H1 (cell line): Measurements from ENCODE around the gene MGLL. TPM values are rescaled to one million over a fixed set of nuclear protein-coding genes. Genes with fewer than 3 reads are reported as not detected.
A peak's percentile ranks its signal among the peaks of the same experiment; 100 is the strongest.

Experiments
- CTCF ChIA-PET: fragments of 300-600 bp; sonication (Branson Sonifier 250); formaldehyde crosslinking; loops from one replicate; lab custom pipeline; 2021; ENCODE audit not compliant: partially characterized antibody; lab: Charles Lee
- POLR2A ChIA-PET: fragments of 300-600 bp; sonication (Branson Sonifier 250); formaldehyde crosslinking; loops from one replicate; lab custom pipeline; 2021; ENCODE audit warnings: inconsistent platforms; ENCODE audit not compliant: partially characterized antibody; lab: Charles Lee
- DNase-seq, 2 experiments: peaks; one replicate each; pipeline versions ENCODE4 v3.0.0 to v3.0.0-alpha.2; 2010 to 2022; ENCODE audit warnings: low spot score in 2 of 2, low read depth in 1 of 2, mixed read lengths in 1 of 2
- FAIRE-seq: peaks from 2 replicates; lab custom pipeline; 2011; peaks lifted over from hg19 to GRCh38; lab: Jason Lieb, UNC
- H2AFZ ChIP-seq: 2 replicates; pipeline ENCODE4 v1.8.1; 2012; ENCODE audit warnings: low read length, inconsistent platforms
- H2AK5ac ChIP-seq: 2 replicates; pipeline ENCODE4 v1.6.1; 2013; ENCODE audit warnings: low read depth, low read length
- H2BK120ac ChIP-seq: replicated peaks from 2 replicates; pipeline ENCODE3; 2013; ENCODE audit warnings: low read depth, low read length, inconsistent platforms
- H2BK12ac ChIP-seq: 2 replicates; pipeline ENCODE4 v1.6.1; 2013; ENCODE audit warnings: low read depth, low read length
- H2BK15ac ChIP-seq: 2 replicates; pipeline ENCODE4 v1.6.1; 2013; ENCODE audit warnings: low read length
- H2BK20ac ChIP-seq: 2 replicates; pipeline ENCODE4 v1.6.1; 2013; ENCODE audit warnings: low read length
- H2BK5ac ChIP-seq: 2 replicates; pipeline ENCODE4 v1.6.1; 2013; ENCODE audit warnings: low read depth, low read length
- H3K14ac ChIP-seq: 2 replicates; pipeline ENCODE4 v1.6.1; 2013; ENCODE audit warnings: inconsistent platforms; ENCODE audit not compliant: insufficient read length
- H3K18ac ChIP-seq: 2 replicates; pipeline ENCODE4 v1.6.1; 2013; ENCODE audit warnings: low read length; ENCODE audit errors: extremely low read depth
- H3K23ac ChIP-seq: 2 replicates; pipeline ENCODE4 v1.6.1; 2013; ENCODE audit warnings: inconsistent platforms; ENCODE audit not compliant: insufficient read length
- H3K23me2 ChIP-seq: 2 replicates; pipeline ENCODE4 v1.6.1; 2013; ENCODE audit warnings: low read depth, low read length
- H3K27ac ChIP-seq: 2 replicates; pipeline ENCODE4 v1.6.1; 2011; ENCODE audit warnings: low read depth, low read length, inconsistent platforms
- H3K27me3 ChIP-seq, 4 experiments: replicated peaks in 1 of 4; 1 replicate in 1 of 4; 2 replicates in 3 of 4; pipeline versions ENCODE4 v1.6.1 to v1.8.1; 2011 to 2013; ENCODE audit warnings: low read length in 3 of 4, mild to moderate bottlenecking in 3 of 4, inconsistent platforms in 2 of 4, mixed read lengths in 2 of 4, moderate library complexity in 1 of 4; ENCODE audit not compliant: control insufficient read depth in 3 of 4, insufficient read depth in 3 of 4; ENCODE audit errors: extremely low read depth in 1 of 4
- H3K36me3 ChIP-seq, 4 experiments: 2 replicates each; pipeline versions ENCODE4 v1.6.1 to v1.8.1; 2011 to 2013; ENCODE audit warnings: mild to moderate bottlenecking in 4 of 4, low read length in 3 of 4, moderate library complexity in 2 of 4, control low read depth in 1 of 4, inconsistent platforms in 1 of 4; ENCODE audit not compliant: insufficient read depth in 4 of 4, control insufficient read depth in 2 of 4
- H3K4ac ChIP-seq: replicated peaks from 2 replicates; pipeline ENCODE3; 2013; ENCODE audit warnings: low read length, low read depth, mixed read lengths, inconsistent platforms; ENCODE audit not compliant: insufficient read length
- H3K4me1 ChIP-seq, 4 experiments: replicated peaks in 1 of 4; 1 replicate in 1 of 4; 2 replicates in 3 of 4; pipeline versions ENCODE4 v1.6.1 to v1.8.1; 2011 to 2013; ENCODE audit warnings: low read length in 3 of 4, inconsistent platforms in 2 of 4, mixed read lengths in 1 of 4; ENCODE audit not compliant: insufficient read depth in 4 of 4, control insufficient read depth in 3 of 4
- H3K4me2 ChIP-seq, 2 experiments: 2 replicates each; pipeline versions ENCODE4 v1.6.1 to v1.8.1; 2011 to 2013; ENCODE audit warnings: low read depth in 2 of 2, low read length in 2 of 2, control low read depth in 1 of 2, inconsistent platforms in 1 of 2, mild to moderate bottlenecking in 1 of 2; ENCODE audit not compliant: insufficient read depth in 1 of 2
- H3K4me3 ChIP-seq, 4 experiments: fragments of 200-600, 300-600 bp in 1 of 4; sonication (generic), shearing (Covaris generic), sonication (Bioruptor Twin) in 1 of 4; 2 replicates each; pipeline versions ENCODE4 v1.5.1 to v1.8.1; 2011 to 2016; ENCODE audit warnings: low read length in 4 of 4, low read depth in 3 of 4, control low read depth in 2 of 4, inconsistent platforms in 2 of 4, mild to moderate bottlenecking in 2 of 4, mixed read lengths in 1 of 4, moderate library complexity in 1 of 4; ENCODE audit not compliant: insufficient read depth in 2 of 4; ENCODE audit errors: extremely low read depth in 1 of 4
- H3K56ac ChIP-seq: replicated peaks from 2 replicates; pipeline ENCODE3; 2013; ENCODE audit warnings: low read depth, mild to moderate bottlenecking, mixed read lengths, low read length, inconsistent platforms; ENCODE audit not compliant: insufficient read length
- H3K79me1 ChIP-seq: 2 replicates; pipeline ENCODE4 v1.6.1; 2013; ENCODE audit warnings: low read depth, low read length, control low read depth
- H3K79me2 ChIP-seq, 2 experiments: 2 replicates each; pipeline versions ENCODE4 v1.6.1 to v1.8.1; 2012 to 2013; ENCODE audit warnings: low read length in 2 of 2, mild to moderate bottlenecking in 2 of 2, inconsistent platforms in 1 of 2; ENCODE audit not compliant: insufficient read depth in 2 of 2, control insufficient read depth in 1 of 2
- H3K9ac ChIP-seq, 4 experiments: replicated peaks in 1 of 4; 1 replicate in 1 of 4; 2 replicates in 3 of 4; pipeline versions ENCODE4 v1.6.1 to v1.8.1; 2011 to 2013; ENCODE audit warnings: low read depth in 3 of 4, low read length in 3 of 4, control low read depth in 2 of 4, mild to moderate bottlenecking in 2 of 4, moderate library complexity in 2 of 4, inconsistent platforms in 1 of 4; ENCODE audit errors: extremely low read depth in 1 of 4
- H3K9me3 ChIP-seq, 2 experiments: 2 replicates each; pipeline versions ENCODE4 v1.6.1 to v1.8.1; 2012 to 2013; ENCODE audit warnings: mild to moderate bottlenecking in 2 of 2, moderate library complexity in 2 of 2, control low read depth in 1 of 2, inconsistent platforms in 1 of 2, low read depth in 1 of 2, low read length in 1 of 2, mixed read lengths in 1 of 2; ENCODE audit not compliant: insufficient read depth in 2 of 2
- H4K20me1 ChIP-seq, 2 experiments: replicated peaks in 1 of 2; 2 replicates each; pipeline versions ENCODE3 to v1.8.1; 2011 to 2013; ENCODE audit warnings: inconsistent platforms in 2 of 2, low read length in 2 of 2, mild to moderate bottlenecking in 1 of 2; ENCODE audit not compliant: insufficient read depth in 2 of 2, control insufficient read depth in 1 of 2
- H4K5ac ChIP-seq: 2 replicates; pipeline ENCODE4 v1.6.1; 2013; ENCODE audit warnings: low read length, low read depth, mixed read lengths, inconsistent platforms; ENCODE audit not compliant: insufficient read length
- H4K8ac ChIP-seq: 2 replicates; pipeline ENCODE4 v1.8.0; 2013; ENCODE audit warnings: mild to moderate bottlenecking, moderate library complexity, low read length, inconsistent platforms; ENCODE audit not compliant: insufficient read depth; ENCODE audit errors: extremely low read depth
- H4K91ac ChIP-seq: replicated peaks from 2 replicates; pipeline ENCODE3; 2013; ENCODE audit warnings: low read length, mixed read lengths, inconsistent platforms; ENCODE audit not compliant: insufficient read length
- CEBPB ChIP-seq: IDR thresholded peaks from 2 replicates; pipeline ENCODE4 v1.6.1; 2012; ENCODE audit warnings: low read depth, low read length
- CTCF ChIP-seq, 3 experiments: IDR thresholded peaks; 1 replicate in 2 of 3; 2 replicates in 1 of 3; pipeline versions ENCODE4 v1.5.1 to v1.6.1; 2011; ENCODE audit warnings: low read length in 3 of 3, mild to moderate bottlenecking in 3 of 3, inconsistent platforms in 2 of 3, low read depth in 1 of 3, moderate library complexity in 1 of 3; ENCODE audit not compliant: insufficient read depth in 1 of 3; ENCODE audit errors: control extremely low read depth in 1 of 3
- SIX5 ChIP-seq: IDR thresholded peaks from 2 replicates; pipeline ENCODE4 v1.6.1; 2011; ENCODE audit warnings: mild to moderate bottlenecking, low read depth, low read length
- SUZ12 ChIP-seq: fragments of 200-600 bp; sonication (generic); IDR thresholded peaks from 2 replicates; pipeline ENCODE4 v1.6.1; 2012; ENCODE audit warnings: mild to moderate bottlenecking, inconsistent platforms, low read length, moderate library complexity, mixed read lengths
- TEAD4 ChIP-seq: IDR thresholded peaks from 2 replicates; pipeline ENCODE4 v1.6.1; 2012; ENCODE audit warnings: low read depth, low read length, inconsistent platforms, mixed read lengths
- WGBS, 2 experiments: shearing (Covaris generic) in 1 of 2; methylation state at CpG; one replicate each; pipeline versions ENCODE4 v1.1.6 to v1.1.7; 2013 to 2015; ENCODE audit warnings: low lambda C conversion rate in 2 of 2, mixed read lengths in 2 of 2, inconsistent platforms in 1 of 2, low coverage in 1 of 2, missing lambda C conversion rate in 1 of 2; ENCODE audit not compliant: insufficient replicate concordance in 2 of 2, insufficient coverage in 1 of 2, insufficient read length in 1 of 2; ENCODE audit errors: extremely low coverage in 1 of 2, missing lambda C conversion rate in 1 of 2; 5-methylcytosine and 5-hydroxymethylcytosine counted together
- polyA plus RNA-seq, 7 experiments: library from polyadenylated mRNA; depleted of rRNA in 3 of 7; stranded (reverse) in 5 of 7; unstranded in 2 of 7; fragments of >200 nt in 5 of 7; fragments of 200-250 nt in 2 of 7; gene quantifications; 1 replicate in 5 of 7; 2 replicates in 1 of 7; 4 replicates in 1 of 7; pipeline versions ENCODE4 v1.2.1 to v1.2.3, GENCODE V29; 2011 to 2013; ENCODE audit warnings: missing spikeins in 2 of 7, mixed read lengths in 2 of 7
- total RNA-seq: library from RNA; stranded (reverse); fragmentation: NEBNext Ultra II Directional; extraction: Animal tissue kit (Norgen Biotek cat#: 25700); gene quantifications from 2 replicates; pipeline ENCODE4 v1.2.1, GENCODE V29; 2021

The MGLL gene
- total and polyA plus RNA-seq, 2 of the 8 experiments (the other 6 are each of a cell fraction or from before 2014, with no cell fraction given) = 0.05 to 0.34 TPM

GRCh38 chr3:127745656-127746399 is 76.5 kb downstream of the MGLL start:
- Histone ChIP-seq H2AK5ac (no peak overlapping the region), H2BK20ac (no peak overlapping the region), H3K9ac (no peak overlapping the region), H3K23ac (no peak overlapping the region), H2AFZ (peak overlapping the region; percentile 43; the same call in 1 of the 2 replicates), H3K36me3 (no peaks in the 10 kb centered on the region), H4K8ac (no peak overlapping the region), H3K9me3 (no peaks in the 10 kb centered on the region), H2BK12ac (no peak overlapping the region), H4K20me1 (no peaks in the 10 kb centered on the region), H2BK120ac (no peak overlapping the region), H3K27me3 (no peaks in the 10 kb centered on the region), H3K14ac (no peak overlapping the region), H3K18ac (no peak overlapping the region), H3K27ac (no peak overlapping the region), H4K5ac (no peak overlapping the region), H3K56ac (no peak overlapping the region), H3K4ac (no peak overlapping the region), H3K79me1 (no peaks in the 10 kb centered on the region), H3K4me2 (no peak overlapping the region), H2BK15ac (no peak overlapping the region), H3K4me1 (no peaks in the 10 kb centered on the region), H2BK5ac (0 out of 2 replicates have a peak overlapping the region, but pooled peaks have one; percentile 9), H4K91ac (no peak overlapping the region), H3K23me2 (no peaks in the 10 kb centered on the region), H3K79me2 (no peaks in the 10 kb centered on the region), H3K4me3 (no peak overlapping the region)
- no peak for DNase-seq
- FAIRE-seq = no peak
- TF ChIP-seq TEAD4 (no peak), CTCF (IDR thresholded peaks at IDR 0.05; ENCODE audit: control extremely low read depth in 1 of 3, insufficient read depth in 1 of 3, low read depth in 1 of 3, low read length in 3 of 3) (no peak), SUZ12 (no peak), SIX5 (no peak), CEBPB (no peak)
- ChIA-PET POLR2A (interaction anchor here (1.6 kb wide), 1 partner anchor 28 kb away, joined by 3 read pairs; no protein-coding TSS in a partner anchor), CTCF (interaction anchor here (1.0 to 5.8 kb wide), 13 partner anchors 9 to 214 kb away, joined by 3 to 35 read pairs (median 7); no protein-coding TSS in a partner anchor)
- WGBS, 2 experiments = 86% methylated on average over 11 of the region's 11 CpGs; no CpG with 5 or more reads in 1 of the 2 experiments
